Measurements from ENCODE around the gene MED7. TPM values are rescaled to one million over a fixed set of nuclear protein-coding genes. Genes with fewer than 3 reads are reported as not detected.
A peak's percentile ranks its signal among the peaks of the same experiment; 100 is the strongest.

MED7 gene
- total RNA-seq (ENCODE audit: unreplicated experiment): 9.5 TPM
- long read RNA-seq, transcript MED7-201 (2 exons, 2,402 nt): major isoform, 8 of 9 reads
- long read RNA-seq, partial matches to known transcripts: 1 of 9 reads
- long read RNA-seq, other reads (novel, unspliced or antisense): 0 of 9 reads

DNA sequence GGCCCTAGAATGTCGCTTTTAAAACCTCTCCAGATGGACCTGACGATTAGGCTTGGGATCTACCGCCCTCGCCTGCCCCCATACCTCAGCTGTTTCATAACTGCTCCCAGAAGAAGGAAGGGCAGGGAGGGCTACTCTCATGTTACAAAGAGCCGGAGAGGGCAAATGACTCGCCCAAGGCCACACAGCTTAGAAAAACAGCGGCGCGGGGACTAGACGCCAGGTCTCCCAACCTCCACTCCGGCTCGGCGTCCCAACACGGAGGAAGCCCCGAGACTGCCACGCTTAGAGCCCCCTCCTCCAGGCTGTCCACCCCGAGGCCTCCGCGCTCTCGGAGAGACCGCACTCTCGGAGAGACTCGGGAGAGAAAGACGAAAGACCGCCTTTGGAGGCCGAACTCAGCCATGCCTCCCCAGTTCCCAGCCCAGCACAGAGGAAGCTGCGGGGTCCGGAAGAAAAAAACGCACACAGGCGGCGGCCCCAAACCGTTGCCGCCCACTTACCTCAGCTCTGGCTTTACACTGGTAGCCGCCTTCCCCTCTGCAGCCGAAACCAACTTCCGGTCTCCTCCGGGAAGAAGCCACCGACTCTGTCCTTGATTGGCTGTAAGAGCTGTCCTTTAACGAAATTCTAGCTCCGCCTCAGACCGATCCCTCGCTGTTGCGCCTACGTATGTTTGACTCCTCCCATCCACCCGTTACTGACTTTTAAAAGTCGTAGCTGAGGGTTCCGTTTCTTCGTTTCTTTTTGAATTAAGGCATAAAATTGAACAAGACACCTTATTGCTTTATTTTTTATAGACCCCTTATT lies at the start of gene MED7:
Gene MED7, minus strand, starts transcription at position 549 of the 810 bp plus-strand sequence. CDS start 3,434 bp downstream, outside the sequence.
- Mint-ChIP-seq H3K4me1 (ENCODE audit: unreplicated experiment) (peaks cover 7% of the 10 kb centered on the region), H3K4me3 (ENCODE audit: unreplicated experiment) (peak within 1 kb of the TSS; percentile 92), H3K27ac (ENCODE audit: unreplicated experiment) (peak within 1 kb of the TSS; percentile 79), H3K27me3 (ENCODE audit: unreplicated experiment) (peaks cover 9% of the 10 kb centered on the region), H3K9me3 (ENCODE audit: unreplicated experiment) (no peaks in the 10 kb centered on the region), H3K36me3 (ENCODE audit: low read depth, unreplicated experiment) (peaks cover 5% of the 10 kb centered on the region)
- DNase-seq (ENCODE audit: low spot score): peak; percentile 87
- TF ChIP-seq, protein P1, sequence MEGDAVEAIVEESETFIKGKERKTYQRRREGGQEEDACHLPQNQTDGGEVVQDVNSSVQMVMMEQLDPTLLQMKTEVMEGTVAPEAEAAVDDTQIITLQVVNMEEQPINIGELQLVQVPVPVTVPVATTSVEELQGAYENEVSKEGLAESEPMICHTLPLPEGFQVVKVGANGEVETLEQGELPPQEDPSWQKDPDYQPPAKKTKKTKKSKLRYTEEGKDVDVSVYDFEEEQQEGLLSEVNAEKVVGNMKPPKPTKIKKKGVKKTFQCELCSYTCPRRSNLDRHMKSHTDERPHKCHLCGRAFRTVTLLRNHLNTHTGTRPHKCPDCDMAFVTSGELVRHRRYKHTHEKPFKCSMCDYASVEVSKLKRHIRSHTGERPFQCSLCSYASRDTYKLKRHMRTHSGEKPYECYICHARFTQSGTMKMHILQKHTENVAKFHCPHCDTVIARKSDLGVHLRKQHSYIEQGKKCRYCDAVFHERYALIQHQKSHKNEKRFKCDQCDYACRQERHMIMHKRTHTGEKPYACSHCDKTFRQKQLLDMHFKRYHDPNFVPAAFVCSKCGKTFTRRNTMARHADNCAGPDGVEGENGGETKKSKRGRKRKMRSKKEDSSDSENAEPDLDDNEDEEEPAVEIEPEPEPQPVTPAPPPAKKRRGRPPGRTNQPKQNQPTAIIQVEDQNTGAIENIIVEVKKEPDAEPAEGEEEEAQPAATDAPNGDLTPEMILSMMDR (IDR thresholded peaks at IDR 0.05; ENCODE audit: unreplicated experiment): no peak

- no peak overlapping the region for H3K4me3 Mint-ChIP-seq (ENCODE audit: unreplicated experiment)
- no peaks in the 10 kb centered on the region for H3K36me3 Mint-ChIP-seq (ENCODE audit: low read depth, unreplicated experiment)
- no peak for DNase-seq (ENCODE audit: low spot score)
- no peak overlapping the region for H3K27ac Mint-ChIP-seq (ENCODE audit: unreplicated experiment)
- no peaks in the 10 kb centered on the region for H3K27me3 Mint-ChIP-seq (ENCODE audit: unreplicated experiment)
- H3K4me1 Mint-ChIP-seq (ENCODE audit: unreplicated experiment): no peaks in the 10 kb centered on the region
- no peaks in the 10 kb centered on the region for H3K9me3 Mint-ChIP-seq (ENCODE audit: unreplicated experiment)
- TF ChIP-seq, protein P1 (IDR thresholded peaks at IDR 0.05; ENCODE audit: unreplicated experiment): no peak
Observed at GRCh38 chr5:157189223-157189622, 46.6 kb upstream of the MED7 start.

GRCh38 chr5:157188270-157188669 lies 45.6 kb upstream of the MED7 start:
- H3K4me3 Mint-ChIP-seq (ENCODE audit: unreplicated experiment): no peak overlapping the region
- H3K36me3 Mint-ChIP-seq (ENCODE audit: low read depth, unreplicated experiment): no peaks in the 10 kb centered on the region
- no peak overlapping the region for H3K27ac Mint-ChIP-seq (ENCODE audit: unreplicated experiment)
- H3K4me1 Mint-ChIP-seq (ENCODE audit: unreplicated experiment): no peaks in the 10 kb centered on the region
- H3K9me3 Mint-ChIP-seq (ENCODE audit: unreplicated experiment): no peaks in the 10 kb centered on the region
- H3K27me3 Mint-ChIP-seq (ENCODE audit: unreplicated experiment): no peaks in the 10 kb centered on the region
- TF ChIP-seq, protein P1 (IDR thresholded peaks at IDR 0.05; ENCODE audit: unreplicated experiment): no peak
- no peak for DNase-seq (ENCODE audit: low spot score)

- H3K27ac Mint-ChIP-seq (ENCODE audit: unreplicated experiment): no peak overlapping the region
- TF ChIP-seq, protein P1 (IDR thresholded peaks at IDR 0.05; ENCODE audit: unreplicated experiment): no peak
- H3K36me3 Mint-ChIP-seq (ENCODE audit: low read depth, unreplicated experiment): no peaks in the 10 kb centered on the region
- no peaks in the 10 kb centered on the region for H3K4me1 Mint-ChIP-seq (ENCODE audit: unreplicated experiment)
- no peak for DNase-seq (ENCODE audit: low spot score)
- H3K4me3 Mint-ChIP-seq (ENCODE audit: unreplicated experiment): no peak overlapping the region
- H3K9me3 Mint-ChIP-seq (ENCODE audit: unreplicated experiment): no peaks in the 10 kb centered on the region
- H3K27me3 Mint-ChIP-seq (ENCODE audit: unreplicated experiment): no peaks in the 10 kb centered on the region
Observed at GRCh38 chr5:157187046-157187754, 44.5 kb upstream of the MED7 start.

Measured in endothelial cell (in vitro differentiated cells).